ENCODE data around the gene CPT1B. TPM values are rescaled to one million over a fixed set of nuclear protein-coding genes. Genes with fewer than 3 reads are reported as not detected.

CPT1B gene
- polyA plus RNA-seq, 3 donors: 0.18 to 66.9 TPM; not detected in 1

DNA sequence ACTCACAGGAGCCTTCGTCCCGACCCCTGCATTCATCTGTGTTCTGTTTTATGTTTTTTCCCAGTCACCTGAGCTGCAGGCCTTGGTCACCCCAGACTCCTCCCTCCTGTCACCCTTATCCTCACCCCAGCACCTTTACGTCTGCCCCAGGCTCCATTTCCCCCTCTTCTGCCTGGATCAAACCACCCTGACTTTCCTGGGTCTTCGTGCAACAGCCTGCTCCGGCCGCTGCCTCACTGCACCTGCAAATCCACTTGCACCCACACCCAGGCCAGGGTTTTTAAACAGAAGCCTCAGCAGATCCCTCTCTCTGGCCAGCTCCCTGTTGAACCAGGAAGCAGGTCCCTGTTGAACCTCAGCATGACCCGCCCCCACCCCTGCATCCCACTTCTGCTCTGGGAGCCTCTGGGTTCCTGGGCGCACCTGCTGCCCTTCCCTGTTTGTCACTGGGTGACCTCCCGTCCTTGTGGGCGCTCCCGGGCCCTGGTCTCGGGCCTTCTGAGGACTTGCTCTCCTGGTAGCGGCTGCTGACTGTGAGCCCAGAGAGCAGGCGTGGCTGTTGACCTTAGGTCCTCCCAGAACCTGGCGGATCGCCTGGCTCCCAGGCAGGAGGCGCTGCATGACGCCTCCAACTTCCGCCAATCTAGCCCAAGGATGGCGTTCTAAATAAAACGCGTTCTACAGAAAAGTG, 35.2 kb upstream of the CPT1B start:
- H3K27ac ChIP-seq (ENCODE audit: low read depth in 1 of 2, low read length in 2 of 2): no peak overlapping the region
- no peak overlapping the region for H3K4me3 ChIP-seq (replicated peaks in 1 of 3; ENCODE audit: low read depth in 2 of 3, low read length in 3 of 3)
- no peaks in the 10 kb centered on the region for H3K4me1 ChIP-seq (ENCODE audit: control insufficient read depth in 1 of 2, insufficient read depth in 2 of 2, low read length in 2 of 2)
- Mint-ChIP-seq H3K27ac (no peak overlapping the region), H3K4me3 (peak overlapping the region in 1 of 2 donors; percentile 11), H3K9me3 (peaks cover 0 to 4% (median 0%) of the 10 kb centered on the region in 7 donors), H3K4me1 (peaks cover 8% of the 10 kb centered on the region), H3K27me3 (ENCODE audit: low read depth in 3 of 3) (peaks cover 21 to 40% (median 29%) of the 10 kb centered on the region in 3 donors), H3K36me3 (no peaks in the 10 kb centered on the region)
- TF ChIP-seq, protein P1, sequence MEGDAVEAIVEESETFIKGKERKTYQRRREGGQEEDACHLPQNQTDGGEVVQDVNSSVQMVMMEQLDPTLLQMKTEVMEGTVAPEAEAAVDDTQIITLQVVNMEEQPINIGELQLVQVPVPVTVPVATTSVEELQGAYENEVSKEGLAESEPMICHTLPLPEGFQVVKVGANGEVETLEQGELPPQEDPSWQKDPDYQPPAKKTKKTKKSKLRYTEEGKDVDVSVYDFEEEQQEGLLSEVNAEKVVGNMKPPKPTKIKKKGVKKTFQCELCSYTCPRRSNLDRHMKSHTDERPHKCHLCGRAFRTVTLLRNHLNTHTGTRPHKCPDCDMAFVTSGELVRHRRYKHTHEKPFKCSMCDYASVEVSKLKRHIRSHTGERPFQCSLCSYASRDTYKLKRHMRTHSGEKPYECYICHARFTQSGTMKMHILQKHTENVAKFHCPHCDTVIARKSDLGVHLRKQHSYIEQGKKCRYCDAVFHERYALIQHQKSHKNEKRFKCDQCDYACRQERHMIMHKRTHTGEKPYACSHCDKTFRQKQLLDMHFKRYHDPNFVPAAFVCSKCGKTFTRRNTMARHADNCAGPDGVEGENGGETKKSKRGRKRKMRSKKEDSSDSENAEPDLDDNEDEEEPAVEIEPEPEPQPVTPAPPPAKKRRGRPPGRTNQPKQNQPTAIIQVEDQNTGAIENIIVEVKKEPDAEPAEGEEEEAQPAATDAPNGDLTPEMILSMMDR (IDR thresholded peaks at IDR 0.05): no peak
- H3K27me3 ChIP-seq (ENCODE audit: control insufficient read depth in 2 of 2, insufficient read depth in 2 of 2, low read length in 2 of 2): peaks cover 0 to 7% of the 10 kb centered on the region in 2 donors
- intact Hi-C loops (cut with micrococcal nuclease): no loop called here
- H3K9ac ChIP-seq (ENCODE audit: insufficient read depth, low read length, poor library complexity, severe bottlenecking): no peak overlapping the region
- no peak for DNase-seq
- no peaks in the 10 kb centered on the region for H4K20me1 ChIP-seq (ENCODE audit: insufficient read depth, low read length)
- H3K79me2 ChIP-seq (ENCODE audit: insufficient read depth, low read length): no peaks in the 10 kb centered on the region
- H3K4me2 ChIP-seq (replicated peaks; ENCODE audit: extremely low read depth, low read length, poor library complexity, severe bottlenecking): no peak overlapping the region
- WGBS (ENCODE audit: insufficient coverage): 92% methylated on average over 22 of the region's 22 CpGs
- H2AFZ ChIP-seq (ENCODE audit: insufficient read depth, low read depth, low read length, poor library complexity, severe bottlenecking): no peak overlapping the region
- no peaks in the 10 kb centered on the region for H3K36me3 ChIP-seq (replicated peaks in 1 of 2; ENCODE audit: control insufficient read depth in 1 of 2, insufficient read depth in 2 of 2, low read length in 2 of 2)
- no peaks in the 10 kb centered on the region for H3K9me3 ChIP-seq (replicated peaks in 1 of 2; ENCODE audit: control insufficient read depth in 1 of 2, insufficient read depth in 1 of 2, low read length in 2 of 2)

DNA sequence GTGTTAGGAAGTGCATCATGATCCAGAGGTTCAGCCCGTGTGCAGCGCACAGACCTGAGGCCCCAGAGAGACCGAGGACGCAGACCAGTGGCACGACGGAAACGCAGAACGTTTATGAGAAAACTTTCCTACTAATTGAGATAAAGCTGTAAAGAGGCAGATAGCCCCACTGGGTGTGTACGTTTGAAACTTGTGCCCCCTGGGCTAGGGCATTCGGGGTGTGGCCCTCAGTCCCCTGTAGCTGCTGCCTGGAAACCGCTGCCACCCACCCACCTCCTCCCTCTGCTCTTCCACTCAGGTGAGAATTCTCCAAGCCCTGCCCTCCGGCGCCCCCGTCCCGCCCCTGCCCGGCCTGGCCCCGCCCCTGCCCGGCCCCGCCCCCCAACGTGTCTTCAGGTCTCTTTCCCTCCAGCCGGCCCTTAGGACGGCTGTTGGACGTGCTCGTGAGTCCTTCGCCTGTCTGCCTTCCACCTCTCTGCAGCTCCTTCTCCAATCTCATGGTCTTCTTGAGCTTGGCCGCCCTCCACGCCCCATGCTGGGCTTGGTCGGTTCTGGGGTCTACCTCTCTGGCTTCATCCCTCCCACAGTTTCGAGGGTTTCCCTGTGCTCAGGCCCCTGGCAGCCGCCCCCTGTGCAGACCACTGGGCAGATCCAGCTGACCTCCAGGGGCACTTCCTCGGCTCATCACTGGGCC, 34.4 kb upstream of the CPT1B start:
- no peak overlapping the region for H3K9ac ChIP-seq (ENCODE audit: insufficient read depth, low read length, poor library complexity, severe bottlenecking)
- H3K4me3 Mint-ChIP-seq: peak overlapping the region in 1 of 2 donors; percentile 48

More for the DNA sequence above, 34.4 kb upstream of the CPT1B start:
- Histone ChIP-seq H3K4me3 (replicated peaks in 1 of 3; ENCODE audit: low read depth in 2 of 3, low read length in 3 of 3) (no peak overlapping the region), H4K20me1 (ENCODE audit: insufficient read depth, low read length) (no peaks in the 10 kb centered on the region), H3K27ac (ENCODE audit: low read depth in 1 of 2, low read length in 2 of 2) (no peak overlapping the region), H3K27me3 (ENCODE audit: control insufficient read depth in 2 of 2, insufficient read depth in 2 of 2, low read length in 2 of 2) (peaks cover 0 to 8% of the 10 kb centered on the region in 2 donors), H3K36me3 (replicated peaks in 1 of 2; ENCODE audit: control insufficient read depth in 1 of 2, insufficient read depth in 2 of 2, low read length in 2 of 2) (no peaks in the 10 kb centered on the region), H2AFZ (ENCODE audit: insufficient read depth, low read depth, low read length, poor library complexity, severe bottlenecking) (no peak overlapping the region), H3K79me2 (ENCODE audit: insufficient read depth, low read length) (no peaks in the 10 kb centered on the region), H3K9me3 (replicated peaks in 1 of 2; ENCODE audit: control insufficient read depth in 1 of 2, insufficient read depth in 1 of 2, low read length in 2 of 2) (no peaks in the 10 kb centered on the region), H3K4me1 (ENCODE audit: control insufficient read depth in 1 of 2, insufficient read depth in 2 of 2, low read length in 2 of 2) (no peaks in the 10 kb centered on the region), H3K4me2 (replicated peaks; ENCODE audit: extremely low read depth, low read length, poor library complexity, severe bottlenecking) (no peak overlapping the region)
- WGBS (ENCODE audit: insufficient coverage): 44% methylated on average over 14 of the region's 31 CpGs
- H3K9me3 Mint-ChIP-seq: peaks cover 0 to 4% (median 0%) of the 10 kb centered on the region in 7 donors
- no peak for DNase-seq
- peaks cover 27 to 47% (median 31%) of the 10 kb centered on the region in 3 donors for H3K27me3 Mint-ChIP-seq (ENCODE audit: low read depth in 3 of 3)
- peaks cover 8% of the 10 kb centered on the region for H3K4me1 Mint-ChIP-seq
- intact Hi-C loops (cut with micrococcal nuclease): no loop called here
- TF ChIP-seq, protein P1 (IDR thresholded peaks at IDR 0.05): no peak
- peak overlapping the region in 2 of 7 donors; percentile 1 to 59 for H3K27ac Mint-ChIP-seq
- H3K36me3 Mint-ChIP-seq: no peaks in the 10 kb centered on the region

Measured in CD14-positive monocyte (primary cell).